RCC 7860 (cell line): ENCODE results near the gene C10orf67.
"Not testable (repeated sequence)": the region's sequence is repeated elsewhere in the genome, so short reads cannot be mapped to it uniquely, and the experiment has no call there.

Experiments
- DNase-seq: peaks from one replicate; pipeline ENCODE4 v3.0.0-alpha.2; 2015; ENCODE audit warnings: low spot score
- FAIRE-seq: peaks from 2 replicates; lab custom pipeline; 2012; peaks lifted over from hg19 to GRCh38; lab: Jason Lieb, UNC

C10orf67 gene

DNA sequence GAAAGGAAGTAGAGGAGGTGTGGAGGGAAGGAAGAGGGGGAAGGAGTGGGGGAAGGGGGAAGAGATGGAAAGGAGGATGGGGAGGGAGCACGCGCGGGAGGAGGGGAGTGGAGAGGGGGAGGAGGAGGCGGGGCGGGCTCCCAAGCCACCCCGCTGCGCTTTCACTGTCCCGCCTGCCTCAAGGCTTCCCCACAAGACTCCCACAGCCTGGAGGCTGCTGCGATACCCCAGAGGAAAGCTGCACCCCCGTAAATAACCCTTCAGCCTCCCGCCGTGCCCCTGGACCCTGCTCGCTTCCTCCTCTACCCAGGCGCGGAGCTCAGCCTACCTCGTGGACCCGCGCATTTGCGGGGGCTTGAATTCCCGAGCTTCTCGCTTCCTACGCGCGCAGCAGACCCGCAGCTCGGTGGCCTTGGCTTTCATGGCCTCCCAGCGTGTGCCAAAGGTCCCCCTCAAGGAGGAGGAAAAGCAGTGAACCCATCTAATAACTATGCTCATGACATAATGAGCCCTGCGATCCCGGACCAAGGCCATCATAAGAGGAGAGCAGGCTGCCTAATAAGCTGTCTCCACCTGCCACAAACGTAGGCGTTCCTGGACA, at the start of gene C10orf67:
C10orf67 (minus strand) TSS at position 557 of the 601 bp plus-strand sequence; CDS start at position 534, 23 bp downstream.
- FAIRE-seq (no peak), DNase-seq (no peak)

- no peak for FAIRE-seq
Observed at GRCh38 chr10:23391821-23392220, 47.2 kb upstream of the C10orf67 start.

GRCh38 chr10:23390809-23391208, 46.2 kb upstream of the C10orf67 start:
- no peak for FAIRE-seq
- DNase-seq: no peak

More at GRCh38 chr10:23391821-23392220, 47.2 kb upstream of the C10orf67 start:
- DNase-seq: no peak

DNA sequence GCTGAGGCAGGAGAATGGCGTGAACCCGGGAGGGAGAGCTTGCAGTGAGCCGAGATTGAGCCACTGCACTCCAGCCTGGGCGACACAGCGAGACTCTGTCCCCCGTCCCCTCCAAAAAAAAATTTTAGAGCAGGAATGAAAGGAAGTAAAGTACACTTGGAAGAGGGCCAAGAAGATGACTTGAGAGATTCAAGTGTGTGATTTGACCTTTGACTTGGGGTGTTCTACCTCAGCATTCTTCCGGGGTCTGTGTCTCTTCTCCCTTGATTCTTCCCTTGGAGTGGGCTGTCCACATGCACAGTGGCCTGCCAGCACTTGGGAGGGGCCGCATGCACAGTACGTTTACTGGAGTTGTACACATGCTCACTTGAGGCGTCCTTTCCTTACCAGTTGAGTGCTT, 45.8 kb upstream of the C10orf67 start:
- DNase-seq, FAIRE-seq: not testable (repeated sequence)

GRCh38 chr10:23387516-23387915, 42.9 kb upstream of the C10orf67 start:
- DNase-seq, FAIRE-seq: not testable (repeated sequence)

- DNase-seq (no peak), FAIRE-seq (no peak)
Observed at GRCh38 chr10:23386052-23386451, 41.5 kb upstream of the C10orf67 start.

DNA sequence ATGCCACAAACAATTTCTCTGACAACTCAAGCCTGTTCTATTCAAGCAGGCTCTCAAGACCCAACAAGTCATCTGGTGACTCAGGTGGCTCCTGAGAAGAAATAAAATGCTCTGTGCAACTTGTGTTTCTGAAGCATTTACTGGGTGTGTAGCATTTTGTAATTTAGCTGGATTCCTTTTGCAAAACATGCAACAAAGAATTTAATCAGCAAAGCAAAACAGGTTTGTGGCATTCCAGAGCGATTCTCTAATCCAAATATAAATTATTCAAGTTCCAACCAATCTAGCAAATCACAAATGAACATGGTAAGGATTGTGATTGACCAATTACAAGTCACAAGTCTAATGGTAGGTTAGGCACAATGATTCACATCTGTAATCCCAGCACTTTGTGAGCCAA, 39.8 kb upstream of the C10orf67 start:
- FAIRE-seq (no peak), DNase-seq (no peak)

DNA sequence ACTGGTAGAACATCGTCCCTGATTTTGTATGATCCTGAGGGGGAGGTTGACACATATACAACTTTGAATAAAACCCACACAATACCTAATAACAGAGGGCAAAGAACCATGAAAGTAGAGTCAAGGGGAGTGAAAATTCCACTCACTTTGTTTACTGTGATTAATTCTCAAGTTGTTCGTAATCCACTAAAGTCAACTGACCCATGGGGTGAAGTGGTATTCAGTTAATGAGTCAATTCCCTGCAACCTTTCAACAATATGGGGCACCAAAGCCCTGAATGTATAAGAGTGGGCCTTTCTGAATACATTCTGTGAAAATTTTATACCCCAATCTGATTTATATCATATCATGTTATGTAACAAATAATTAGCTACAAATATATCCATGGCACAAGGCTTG, 39.0 kb upstream of the C10orf67 start:
- no peak for FAIRE-seq
- no peak for DNase-seq

GRCh38 chr10:23381298-23382040, 36.9 kb upstream of the C10orf67 start:
- FAIRE-seq (no peak), DNase-seq (no peak)

GRCh38 chr10:23379686-23380085, 35.1 kb upstream of the C10orf67 start:
- DNase-seq (no peak), FAIRE-seq (no peak)

DNA sequence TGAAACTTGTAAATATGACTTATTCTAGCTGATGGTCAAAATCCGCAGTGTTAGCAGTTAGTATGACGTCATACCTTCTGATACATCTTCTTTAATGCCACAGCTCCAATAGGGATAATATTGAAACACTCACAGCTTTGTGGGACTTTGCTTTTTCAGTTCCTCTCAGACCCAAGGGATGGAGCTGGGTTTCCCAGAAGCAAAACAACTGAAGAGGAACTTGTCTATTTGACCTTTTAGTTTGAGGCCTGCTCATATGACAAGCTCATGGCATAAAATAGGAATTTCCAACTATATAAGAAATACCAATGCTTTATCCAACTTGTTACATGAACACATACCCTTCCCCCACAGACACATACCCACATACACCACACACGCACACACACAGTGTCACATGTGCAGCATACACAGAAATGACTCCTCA, 31.6 kb upstream of the C10orf67 start:
- FAIRE-seq: no peak
- no peak for DNase-seq

DNA sequence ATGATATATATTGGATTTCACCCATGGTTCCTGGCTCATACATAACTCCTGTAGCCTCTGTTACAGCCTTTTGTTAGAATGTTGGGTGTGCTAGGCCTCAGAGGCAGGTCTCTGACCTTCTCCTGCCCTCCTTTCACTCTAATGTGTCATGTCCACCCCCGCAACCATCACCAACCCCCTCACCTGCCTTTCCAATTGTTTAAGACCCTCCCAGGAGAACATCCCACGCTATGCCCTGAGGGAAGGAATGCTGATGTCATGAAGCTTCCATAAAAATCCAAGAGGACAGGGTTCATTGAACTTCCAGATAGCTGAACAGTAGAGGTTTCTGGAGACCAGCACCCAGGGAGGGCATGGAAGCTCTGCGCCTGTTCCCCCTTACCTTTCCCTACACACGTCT, 30.8 kb upstream of the C10orf67 start:
- DNase-seq: no peak
- no peak for FAIRE-seq

- FAIRE-seq: no peak
- DNase-seq: no peak
Observed at GRCh38 chr10:23373156-23373555, 28.6 kb upstream of the C10orf67 start.

GRCh38 chr10:23371073-23371472, 26.5 kb upstream of the C10orf67 start:
- no peak for FAIRE-seq
- DNase-seq: no peak

DNA sequence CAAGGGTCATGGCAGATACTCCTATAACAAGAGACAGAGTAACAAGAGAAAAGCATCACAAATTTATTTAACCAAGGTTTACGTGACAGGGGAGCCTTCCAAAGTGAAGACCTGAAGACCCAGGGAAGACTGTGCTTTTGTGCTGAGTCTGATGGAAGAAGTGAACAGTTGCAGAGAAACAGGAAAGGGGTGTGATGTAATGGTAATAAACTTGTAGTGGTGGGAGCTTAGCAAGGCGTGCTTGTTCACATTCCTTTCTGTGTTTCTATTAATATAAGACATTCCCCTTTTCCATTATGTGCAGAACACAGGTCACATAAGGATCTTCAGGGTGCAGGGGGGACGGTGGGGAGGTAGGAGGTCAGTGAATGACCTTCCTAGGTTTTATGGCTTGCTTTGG, 25.5 kb upstream of the C10orf67 start:
- FAIRE-seq (no peak), DNase-seq (no peak)

DNA sequence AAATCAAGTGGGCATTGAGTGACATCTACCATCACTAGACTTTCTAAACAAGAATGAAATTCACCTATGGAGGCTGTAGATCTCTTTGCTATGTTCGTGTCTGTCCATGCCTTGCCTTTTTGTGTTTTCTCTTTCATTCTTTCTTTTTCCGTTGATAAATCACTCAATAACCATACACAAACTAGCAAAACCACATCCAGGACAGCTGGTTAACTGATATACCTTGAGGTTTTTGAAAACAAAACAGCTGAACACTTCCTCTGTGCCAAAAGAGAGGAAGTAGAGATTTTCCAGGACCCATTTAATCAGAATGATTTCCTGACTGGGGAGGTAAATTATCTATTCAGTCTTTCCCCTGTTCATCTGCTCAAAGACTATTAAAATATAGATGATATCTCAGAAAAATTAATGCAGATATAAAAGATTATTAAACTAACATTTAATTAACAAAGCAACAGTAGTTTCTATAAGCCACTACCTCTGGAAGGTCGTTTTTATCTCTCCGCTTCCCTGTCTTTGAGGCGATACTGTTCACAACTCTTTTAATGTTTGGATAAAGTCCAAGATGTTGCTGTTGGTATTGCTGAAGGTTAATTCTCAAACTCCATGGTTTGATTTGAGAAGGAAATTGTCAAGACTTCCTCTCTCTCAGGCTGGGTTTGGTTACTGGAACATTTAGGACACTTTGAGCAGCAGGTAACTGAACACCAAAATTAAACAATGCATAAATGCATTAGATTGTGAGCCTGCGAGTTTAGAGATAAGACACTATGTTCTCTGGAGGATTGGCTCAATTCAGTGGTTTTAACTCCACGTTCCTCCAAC, 24.4 kb upstream of the C10orf67 start:
- DNase-seq: peak; percentile 42
- peak; percentile 87 for FAIRE-seq

DNA sequence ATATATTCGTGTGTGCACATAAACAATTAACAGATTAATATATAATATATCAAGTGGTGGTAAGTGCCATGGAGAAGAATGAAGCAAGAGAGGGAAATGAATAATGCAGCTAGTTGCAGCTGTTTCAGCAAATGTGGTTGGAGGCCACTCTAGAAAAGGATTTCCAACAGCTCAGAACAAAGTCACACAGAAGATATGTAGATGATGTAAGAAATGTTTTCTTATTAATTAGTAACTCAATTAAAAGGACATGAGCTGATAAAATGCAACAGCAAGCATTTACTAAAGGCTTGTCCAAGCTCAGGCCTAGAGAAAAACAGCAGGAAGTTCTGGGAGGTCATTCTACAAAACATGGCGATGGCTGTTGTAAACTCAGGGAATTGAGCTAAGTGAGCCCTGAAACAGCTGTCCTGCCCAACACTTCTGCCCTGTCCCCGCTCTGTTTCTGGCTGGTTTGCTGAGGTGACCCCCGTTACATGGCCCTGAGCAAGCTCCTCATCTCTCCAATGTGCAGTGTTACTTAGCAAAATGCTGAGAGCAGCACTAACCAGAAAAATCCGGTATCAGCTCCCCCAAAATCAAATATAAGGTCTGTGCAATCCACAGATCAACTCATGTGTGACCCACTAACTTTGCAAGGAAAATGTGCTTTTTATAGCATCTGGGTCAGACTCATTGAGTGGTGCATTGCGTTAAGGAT, 23.4 kb upstream of the C10orf67 start:
- FAIRE-seq (peak; percentile 57), DNase-seq (peak; percentile 20)

DNA sequence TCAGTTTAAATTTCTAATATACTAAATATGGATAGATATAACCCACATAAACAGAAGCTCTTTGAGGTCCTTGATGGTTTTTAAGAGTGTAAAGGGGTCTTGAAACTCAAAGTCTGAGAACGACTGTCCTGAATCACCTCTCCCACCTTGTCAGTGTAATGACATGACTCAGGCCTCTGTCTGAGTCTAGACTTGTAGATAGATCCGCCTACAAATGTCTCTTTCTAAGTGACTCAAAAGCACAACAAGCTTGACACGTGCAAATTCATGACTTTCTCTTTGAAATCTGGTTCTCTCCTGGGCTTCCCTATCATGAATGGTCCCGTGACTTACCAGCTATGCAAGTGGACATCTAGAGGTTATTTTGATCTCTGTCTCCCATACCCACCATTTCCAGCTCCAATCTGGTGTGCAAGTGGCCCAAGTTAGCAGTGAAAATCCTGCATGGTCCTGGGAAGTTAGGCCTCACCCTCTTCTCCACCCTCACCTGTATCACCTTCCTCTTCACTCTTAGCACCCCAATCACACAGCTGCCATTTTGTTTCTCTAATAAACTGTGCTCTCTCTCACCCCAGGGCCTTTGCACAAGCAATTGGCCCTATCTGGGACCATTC, 20.9 kb upstream of the C10orf67 start:
- FAIRE-seq: peak; percentile 81

DNA sequence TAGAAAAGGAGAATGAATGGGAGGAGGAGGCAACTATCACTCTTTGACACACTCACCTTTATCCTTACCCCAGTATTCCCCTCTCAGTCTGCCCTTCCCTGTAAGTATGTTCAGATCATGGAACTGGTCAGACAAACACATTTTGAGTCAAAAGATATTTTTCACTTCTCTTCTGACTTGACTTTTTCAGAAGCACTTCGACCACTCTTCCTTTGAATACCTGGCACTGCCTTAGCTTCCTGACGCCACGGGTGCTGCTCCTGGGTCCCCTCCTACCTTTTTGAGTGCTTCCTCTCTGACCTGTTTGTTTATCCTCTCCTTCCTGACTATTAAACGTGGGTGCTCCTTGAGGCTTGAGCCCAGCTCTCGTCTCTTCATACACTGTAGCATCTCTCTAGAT, 19.8 kb upstream of the C10orf67 start:
- no peak for FAIRE-seq
- no peak for DNase-seq

More for the DNA sequence above, 20.9 kb upstream of the C10orf67 start:
- peak; percentile 68 for DNase-seq

DNA sequence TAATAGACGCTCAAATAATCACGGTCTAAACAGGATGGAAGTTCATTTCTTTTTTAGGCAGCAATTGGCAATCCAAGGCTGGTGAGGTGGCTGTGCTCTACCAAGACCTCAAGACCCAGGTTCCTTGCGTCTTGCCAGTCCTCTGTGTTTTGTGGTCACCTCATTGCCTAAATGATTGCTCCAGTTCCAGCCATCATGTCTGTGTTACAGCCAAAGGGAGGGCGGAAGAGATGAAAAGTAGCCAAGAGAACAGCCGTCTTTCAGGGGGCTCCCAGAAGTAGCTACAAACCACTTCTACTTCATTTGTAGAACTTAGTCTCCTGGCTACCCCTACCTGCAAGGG, 19.2 kb upstream of the C10orf67 start:
- DNase-seq (no peak), FAIRE-seq (no peak)
